ENCODE data around the gene TIMP3. TPM values are rescaled to one million over a fixed set of nuclear protein-coding genes. Genes with fewer than 3 reads are reported as not detected.

The TIMP3 gene
- total and polyA plus RNA-seq, 2 experiments from 2014 or later, result 85.9 to 91.3 TPM

GRCh38 chr22:32897400-32897799 is 95.9 kb downstream of the TIMP3 start:
- TF ChIP-seq CTCF (IDR thresholded peaks at IDR 0.05; ENCODE audit: low read depth, low read length), result no peak
- peak in 1 of 2 donors; percentile 45 for DNase-seq (ENCODE audit: low read depth in 1 of 2, low spot score in 1 of 2)
- Histone ChIP-seq H3K27ac (no peak overlapping the region), H3K36me3 (no peaks in the 10 kb centered on the region), H3K9me3 (ENCODE audit: low read depth) (no peaks in the 10 kb centered on the region), H3K4me3 (no peak overlapping the region), H3K4me1 (ENCODE audit: low read depth) (peaks cover 2% of the 10 kb centered on the region), H3K27me3 (no peaks in the 10 kb centered on the region)

- H3K27me3 ChIP-seq, result no peaks in the 10 kb centered on the region
- no peaks in the 10 kb centered on the region for H3K36me3 ChIP-seq
- DNase-seq (ENCODE audit: low read depth in 1 of 2, low spot score in 1 of 2), result no peak
- H3K4me1 ChIP-seq (ENCODE audit: low read depth), result peaks cover 13% of the 10 kb centered on the region
- H3K4me3 ChIP-seq, result no peak overlapping the region
- no peaks in the 10 kb centered on the region for H3K9me3 ChIP-seq (ENCODE audit: low read depth)
- no peak overlapping the region for H3K27ac ChIP-seq
- TF ChIP-seq CTCF (IDR thresholded peaks at IDR 0.05; ENCODE audit: low read depth, low read length), result no peak
Observed at GRCh38 chr22:32900886-32901635, 99.6 kb downstream of the TIMP3 start.

- DNase-seq (ENCODE audit: low read depth in 1 of 2, low spot score in 1 of 2), result no peak
- no peaks in the 10 kb centered on the region for H3K36me3 ChIP-seq
- H3K4me1 ChIP-seq (ENCODE audit: low read depth), result peaks cover 15% of the 10 kb centered on the region
- H3K27ac ChIP-seq, result no peak overlapping the region
- H3K27me3 ChIP-seq, result no peaks in the 10 kb centered on the region
- TF ChIP-seq CTCF (IDR thresholded peaks at IDR 0.05; ENCODE audit: low read depth, low read length), result no peak
- no peak overlapping the region for H3K4me3 ChIP-seq
- H3K9me3 ChIP-seq (ENCODE audit: low read depth), result no peaks in the 10 kb centered on the region
Observed at GRCh38 chr22:32901925-32902324, 100.4 kb downstream of the TIMP3 start.

GRCh38 chr22:32903507-32903906 is 102.0 kb downstream of the TIMP3 start:
- Histone ChIP-seq H3K9me3 (ENCODE audit: low read depth) (no peaks in the 10 kb centered on the region), H3K36me3 (no peaks in the 10 kb centered on the region), H3K4me1 (ENCODE audit: low read depth) (peaks cover 15% of the 10 kb centered on the region), H3K27me3 (no peaks in the 10 kb centered on the region), H3K4me3 (no peak overlapping the region), H3K27ac (no peak overlapping the region)
- no peak for DNase-seq (ENCODE audit: low read depth in 1 of 2, low spot score in 1 of 2)
- TF ChIP-seq CTCF (IDR thresholded peaks at IDR 0.05; ENCODE audit: low read depth, low read length), result no peak

GRCh38 chr22:32904044-32904443 is 102.5 kb downstream of the TIMP3 start:
- peaks cover 15% of the 10 kb centered on the region for H3K4me1 ChIP-seq (ENCODE audit: low read depth)
- no peaks in the 10 kb centered on the region for H3K27me3 ChIP-seq
- DNase-seq (ENCODE audit: low read depth in 1 of 2, low spot score in 1 of 2), result peak; percentile 61 to 75
- H3K36me3 ChIP-seq, result no peaks in the 10 kb centered on the region
- H3K9me3 ChIP-seq (ENCODE audit: low read depth), result no peaks in the 10 kb centered on the region
- H3K4me3 ChIP-seq, result no peak overlapping the region
- TF ChIP-seq CTCF (IDR thresholded peaks at IDR 0.05; ENCODE audit: low read depth, low read length), result no peak
- no peak overlapping the region for H3K27ac ChIP-seq

Measured in cardiac muscle cell (in vitro differentiated cells and primary cell).